Measurements from ENCODE around the gene SFRP2. TPM values are rescaled to one million over a fixed set of nuclear protein-coding genes. Genes with fewer than 3 reads are reported as not detected.
A peak's percentile ranks its signal among the peaks of the same experiment; 100 is the strongest.

The SFRP2 gene, protein sequence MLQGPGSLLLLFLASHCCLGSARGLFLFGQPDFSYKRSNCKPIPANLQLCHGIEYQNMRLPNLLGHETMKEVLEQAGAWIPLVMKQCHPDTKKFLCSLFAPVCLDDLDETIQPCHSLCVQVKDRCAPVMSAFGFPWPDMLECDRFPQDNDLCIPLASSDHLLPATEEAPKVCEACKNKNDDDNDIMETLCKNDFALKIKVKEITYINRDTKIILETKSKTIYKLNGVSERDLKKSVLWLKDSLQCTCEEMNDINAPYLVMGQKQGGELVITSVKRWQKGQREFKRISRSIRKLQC
- 10 to 100 TPM in 2 of 4 donors, 1 to 10 TPM in 1, under 1 TPM in 1; 0.26 to 71.2 (median 31.1) TPM for total RNA-seq

DNA sequence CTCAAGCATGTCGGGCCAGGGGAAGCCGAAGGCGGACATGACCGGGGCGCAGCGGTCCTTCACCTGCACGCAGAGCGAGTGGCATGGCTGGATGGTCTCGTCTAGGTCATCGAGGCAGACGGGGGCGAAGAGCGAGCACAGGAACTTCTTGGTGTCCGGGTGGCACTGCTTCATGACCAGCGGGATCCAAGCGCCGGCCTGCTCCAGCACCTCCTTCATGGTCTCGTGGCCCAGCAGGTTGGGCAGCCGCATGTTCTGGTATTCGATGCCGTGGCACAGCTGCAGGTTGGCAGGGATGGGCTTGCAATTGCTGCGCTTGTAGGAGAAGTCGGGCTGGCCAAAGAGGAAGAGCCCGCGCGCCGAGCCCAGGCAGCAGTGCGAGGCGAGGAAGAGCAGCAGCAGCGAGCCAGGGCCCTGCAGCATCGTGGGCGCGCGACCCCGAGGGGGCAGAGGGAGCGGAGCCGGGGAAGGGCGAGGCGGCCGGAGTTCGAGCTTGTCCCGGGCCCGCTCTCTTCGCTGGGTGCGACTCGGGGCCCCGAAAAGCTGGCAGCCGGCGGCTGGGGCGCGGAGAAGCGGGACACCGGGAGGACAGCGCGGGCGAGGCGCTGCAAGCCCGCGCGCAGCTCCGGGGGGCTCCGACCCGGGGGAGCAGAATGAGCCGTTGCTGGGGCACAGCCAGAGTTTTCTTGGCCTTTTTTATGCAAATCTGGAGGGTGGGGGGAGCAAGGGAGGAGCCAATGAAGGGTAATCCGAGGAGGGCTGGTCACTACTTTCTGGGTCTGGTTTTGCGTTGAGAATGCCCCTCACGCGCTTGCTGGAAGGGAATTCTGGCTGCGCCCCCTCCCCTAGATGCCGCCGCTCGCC lies at the start of gene SFRP2:
TSS of gene SFRP2 (minus strand) at position 671 of the 864 bp plus-strand sequence. CDS start at position 423, 248 bp downstream.
- H3K27me3 ChIP-seq = peaks cover 10 to 34% of the 10 kb centered on the region in 2 donors
- H3K4me1 ChIP-seq = peaks cover 0 to 6% of the 10 kb centered on the region in 2 donors
- intact Hi-C loops (cut with DNase I; ENCODE audit: low total_unique reads) = no loop called here
- H3K4me3 ChIP-seq = peak within 1 kb of the TSS in 1 of 2 donors; percentile 1
- no peaks in the 10 kb centered on the region for H3K9me3 ChIP-seq
- no peaks in the 10 kb centered on the region for H3K36me3 ChIP-seq
- DNase-seq = no peak
- TF ChIP-seq POLR2A (IDR thresholded peaks at IDR 0.05) = no peak
- no peak for TF ChIP-seq CTCF (IDR thresholded peaks at IDR 0.05)
- H3K27ac ChIP-seq = no peak within 1 kb of the TSS

DNA sequence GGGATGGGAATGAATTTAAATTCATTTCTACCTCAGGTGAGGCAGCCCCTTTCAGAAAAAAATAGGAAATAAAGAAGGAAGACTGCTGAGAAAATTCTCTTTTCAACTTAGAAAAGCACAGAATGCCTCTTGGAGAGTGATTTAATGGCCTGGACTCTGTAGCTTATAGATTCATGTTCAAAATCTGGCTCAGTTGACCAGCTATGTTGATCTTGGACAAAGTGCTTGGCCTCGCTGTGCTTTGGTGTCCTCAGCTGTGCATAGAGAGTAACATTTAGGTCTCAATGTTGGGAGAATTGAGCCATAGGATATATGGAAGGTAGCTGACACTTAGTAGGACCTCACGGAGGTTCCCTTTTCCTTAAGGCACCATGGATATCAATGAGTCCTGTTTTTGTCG lies 49.7 kb upstream of the SFRP2 start:
- Histone ChIP-seq H3K36me3 (no peaks in the 10 kb centered on the region), H3K27ac (no peak overlapping the region), H3K9me3 (no peaks in the 10 kb centered on the region), H3K4me3 (no peak overlapping the region), H3K27me3 (no peaks in the 10 kb centered on the region), H3K4me1 (no peaks in the 10 kb centered on the region)
- TF ChIP-seq CTCF (IDR thresholded peaks at IDR 0.05) (no peak), POLR2A (IDR thresholded peaks at IDR 0.05) (no peak)
- DNase-seq = no peak
- intact Hi-C loops (cut with DNase I; ENCODE audit: low total_unique reads) = no loop called here

- TF ChIP-seq CTCF (IDR thresholded peaks at IDR 0.05) = no peak
- TF ChIP-seq POLR2A (IDR thresholded peaks at IDR 0.05) = no peak
- DNase-seq = no peak
- H3K36me3 ChIP-seq = no peaks in the 10 kb centered on the region
These were observed 46.0 kb upstream of the SFRP2 start for GRCh38 chr4:153834901-153835300.

GRCh38 chr4:153832720-153833287 lies 43.9 kb upstream of the SFRP2 start:
- intact Hi-C loops (cut with DNase I; ENCODE audit: low total_unique reads) = no loop called here
- no peaks in the 10 kb centered on the region for H3K9me3 ChIP-seq
- H3K4me3 ChIP-seq = no peak overlapping the region
- no peak for DNase-seq
- H3K4me1 ChIP-seq = no peaks in the 10 kb centered on the region
- no peaks in the 10 kb centered on the region for H3K36me3 ChIP-seq
- H3K27me3 ChIP-seq = no peaks in the 10 kb centered on the region
- H3K27ac ChIP-seq = no peak overlapping the region
- TF ChIP-seq POLR2A (IDR thresholded peaks at IDR 0.05) (no peak), CTCF (IDR thresholded peaks at IDR 0.05) (no peak)

More at GRCh38 chr4:153834901-153835300, 46.0 kb upstream of the SFRP2 start:
- H3K4me1 ChIP-seq = no peaks in the 10 kb centered on the region
- H3K27ac ChIP-seq = no peak overlapping the region
- H3K27me3 ChIP-seq = no peaks in the 10 kb centered on the region
- H3K9me3 ChIP-seq = no peaks in the 10 kb centered on the region
- no peak overlapping the region for H3K4me3 ChIP-seq
- intact Hi-C loops (cut with DNase I; ENCODE audit: low total_unique reads) = no loop called here

Measured in uterus (tissue), 4 donors.